Astrocyte (in vitro differentiated cells and primary cell): ENCODE data around the gene ABL2. TPM values are rescaled to one million over a fixed set of nuclear protein-coding genes. Genes with fewer than 3 reads are reported as not detected.

Source experiments
- DNase-seq: peaks from one replicate; pipeline ENCODE4 v3.0.0-alpha.2; 2010; ENCODE audit warnings: low read depth
- FAIRE-seq: peaks from 2 replicates; lab custom pipeline; 2011; peaks lifted over from hg19 to GRCh38; lab: Jason Lieb, UNC
- H2AFZ ChIP-seq: 2 replicates; pipeline ENCODE4 v1.6.0; 2012; ENCODE audit warnings: low read depth, low read length, inconsistent platforms
- H3K27ac ChIP-seq: 2 replicates; pipeline ENCODE4 v1.5.1; 2011; ENCODE audit warnings: low read depth, low read length, inconsistent platforms
- H3K27me3 ChIP-seq: 2 replicates; pipeline ENCODE4 v1.6.0; 2011; ENCODE audit warnings: low read length, inconsistent platforms; ENCODE audit not compliant: insufficient read depth
- H3K36me3 ChIP-seq: 2 replicates; pipeline ENCODE4 v1.5.1; 2011; ENCODE audit warnings: low read length, inconsistent platforms; ENCODE audit not compliant: insufficient read depth
- H3K4me1 ChIP-seq: 2 replicates; pipeline ENCODE4 v1.5.1; 2011; ENCODE audit warnings: low read length, inconsistent platforms; ENCODE audit not compliant: insufficient read depth
- H3K4me2 ChIP-seq: 2 replicates; pipeline ENCODE4 v1.6.0; 2012; ENCODE audit warnings: low read length, inconsistent platforms
- H3K4me3 ChIP-seq: 2 replicates; pipeline ENCODE4 v1.5.1; 2011; ENCODE audit warnings: low read depth, mild to moderate bottlenecking, low read length, inconsistent platforms; ENCODE audit not compliant: insufficient read depth
- H3K79me2 ChIP-seq: 2 replicates; pipeline ENCODE4 v1.6.0; 2012; ENCODE audit warnings: mild to moderate bottlenecking, low read length, inconsistent platforms; ENCODE audit not compliant: insufficient read depth
- H3K9ac ChIP-seq: 2 replicates; pipeline ENCODE4 v1.6.0; 2012; ENCODE audit warnings: mild to moderate bottlenecking, low read length, inconsistent platforms
- H3K9me3 ChIP-seq: 2 replicates; pipeline ENCODE4 v1.5.1; 2012; ENCODE audit warnings: low read depth, mild to moderate bottlenecking, low read length, inconsistent platforms; ENCODE audit not compliant: insufficient read depth
- H4K20me1 ChIP-seq: 2 replicates; pipeline ENCODE4 v1.6.0; 2012; ENCODE audit warnings: low read length, inconsistent platforms; ENCODE audit not compliant: insufficient read depth
- H3K27ac Mint-ChIP-seq: one replicate; pipeline ENCODE4 v1.8.0; 2021; ENCODE audit warnings: mild to moderate bottlenecking, mixed read lengths; ENCODE audit not compliant: unreplicated experiment
- H3K27me3 Mint-ChIP-seq: one replicate; pipeline ENCODE4 v1.8.0; 2021; ENCODE audit warnings: low read depth, mixed read lengths; ENCODE audit not compliant: unreplicated experiment
- H3K36me3 Mint-ChIP-seq: one replicate; pipeline ENCODE4 v1.8.0; 2021; ENCODE audit warnings: low read depth, mixed read lengths; ENCODE audit not compliant: unreplicated experiment
- H3K4me1 Mint-ChIP-seq: one replicate; pipeline ENCODE4 v1.8.0; 2021; ENCODE audit warnings: low read depth, mixed read lengths; ENCODE audit not compliant: unreplicated experiment
- H3K4me3 Mint-ChIP-seq: one replicate; pipeline ENCODE4 v1.8.0; 2021; ENCODE audit warnings: mild to moderate bottlenecking, moderate library complexity, mixed read lengths; ENCODE audit not compliant: unreplicated experiment
- H3K9me3 Mint-ChIP-seq: one replicate; pipeline ENCODE4 v1.8.0; 2021; ENCODE audit warnings: mild to moderate bottlenecking, mixed read lengths; ENCODE audit not compliant: unreplicated experiment
- EZH2 ChIP-seq: IDR thresholded peaks from 2 replicates; pipeline ENCODE4 v1.6.1; 2012; ENCODE audit warnings: mild to moderate bottlenecking, low read length, inconsistent platforms; ENCODE audit not compliant: insufficient read depth
- total RNA-seq: library from RNA; stranded (reverse); gene quantifications from 2 replicates; pipeline ENCODE4 v1.2.1, GENCODE V29; 2021
- TF ChIP-seq, protein P1 (sequence below): IDR thresholded peaks from 2 replicates; pipeline ENCODE4 v1.5.1; 2011; ENCODE audit warnings: low read depth, mild to moderate bottlenecking, inconsistent platforms, low read length, moderate library complexity; ENCODE audit not compliant: insufficient read depth

ABL2 gene
- total RNA-seq, 1 donor from 2014 or later = 110 TPM

DNA sequence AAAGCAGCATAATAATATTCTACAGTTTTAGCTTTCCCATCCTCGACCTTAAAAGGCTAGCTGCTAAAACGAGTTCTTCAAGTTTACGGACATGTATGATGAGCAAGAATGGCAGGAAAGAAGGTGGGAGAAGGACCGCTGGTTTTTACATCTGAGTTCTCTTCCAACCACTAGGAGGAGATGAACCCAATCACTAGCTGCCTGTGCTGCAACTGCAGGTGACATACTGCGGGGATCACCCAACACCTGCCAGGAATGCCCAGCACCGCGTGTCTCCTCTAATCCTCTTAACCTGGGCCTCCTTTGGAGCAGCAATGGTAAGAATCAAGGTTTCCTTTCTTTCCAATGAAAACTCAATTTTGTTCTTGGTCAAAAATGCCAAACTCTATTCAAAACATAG, 124.1 kb downstream of the ABL2 start:
- H3K27ac Mint-ChIP-seq = no peak overlapping the region
- FAIRE-seq = no peak

DNA sequence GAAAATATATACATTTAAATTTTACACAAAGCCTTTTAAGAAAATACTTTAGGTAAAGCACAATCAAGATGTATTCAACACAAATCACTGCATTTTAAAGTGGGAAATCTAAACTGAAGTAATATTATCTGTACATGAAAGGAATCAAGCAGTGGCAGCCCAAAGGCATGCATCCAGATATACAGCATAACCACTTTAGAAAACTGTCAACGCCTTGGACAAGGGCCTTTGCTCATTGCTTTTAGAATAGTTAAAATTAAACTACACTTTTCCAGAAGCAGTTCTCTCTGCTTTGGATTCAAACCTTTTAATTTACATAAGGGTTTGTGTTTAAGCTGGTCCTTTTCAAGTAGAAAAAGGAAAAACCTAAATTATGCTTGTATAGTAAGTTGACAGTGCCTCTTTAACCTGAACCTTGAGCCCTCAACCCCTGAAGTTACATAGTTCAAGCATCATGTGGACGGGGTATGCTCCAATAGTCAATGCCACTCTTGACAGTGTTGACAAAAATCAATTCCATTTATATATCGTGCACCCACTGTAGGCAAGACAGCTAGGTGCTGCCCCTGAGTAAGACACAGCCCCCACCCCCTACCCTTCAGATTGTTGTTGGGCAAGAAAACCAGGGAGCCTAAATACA, 124.7 kb downstream of the ABL2 start:
- FAIRE-seq (no peak), DNase-seq (no peak)
- no peaks in the 10 kb centered on the region for H3K27me3 ChIP-seq
- peaks cover 69% of the 10 kb centered on the region for H3K36me3 ChIP-seq
- Mint-ChIP-seq H3K4me3 (no peak overlapping the region), H3K27me3 (no peaks in the 10 kb centered on the region), H3K4me1 (peaks cover 6% of the 10 kb centered on the region), H3K27ac (no peak overlapping the region), H3K9me3 (no peaks in the 10 kb centered on the region), H3K36me3 (peaks cover 27% of the 10 kb centered on the region)
- peaks cover 10% of the 10 kb centered on the region for H3K4me1 ChIP-seq
- peaks cover 77% of the 10 kb centered on the region for H4K20me1 ChIP-seq
- no peaks in the 10 kb centered on the region for H3K9me3 ChIP-seq
- no peak overlapping the region for H3K27ac ChIP-seq
- TF ChIP-seq, protein P1, sequence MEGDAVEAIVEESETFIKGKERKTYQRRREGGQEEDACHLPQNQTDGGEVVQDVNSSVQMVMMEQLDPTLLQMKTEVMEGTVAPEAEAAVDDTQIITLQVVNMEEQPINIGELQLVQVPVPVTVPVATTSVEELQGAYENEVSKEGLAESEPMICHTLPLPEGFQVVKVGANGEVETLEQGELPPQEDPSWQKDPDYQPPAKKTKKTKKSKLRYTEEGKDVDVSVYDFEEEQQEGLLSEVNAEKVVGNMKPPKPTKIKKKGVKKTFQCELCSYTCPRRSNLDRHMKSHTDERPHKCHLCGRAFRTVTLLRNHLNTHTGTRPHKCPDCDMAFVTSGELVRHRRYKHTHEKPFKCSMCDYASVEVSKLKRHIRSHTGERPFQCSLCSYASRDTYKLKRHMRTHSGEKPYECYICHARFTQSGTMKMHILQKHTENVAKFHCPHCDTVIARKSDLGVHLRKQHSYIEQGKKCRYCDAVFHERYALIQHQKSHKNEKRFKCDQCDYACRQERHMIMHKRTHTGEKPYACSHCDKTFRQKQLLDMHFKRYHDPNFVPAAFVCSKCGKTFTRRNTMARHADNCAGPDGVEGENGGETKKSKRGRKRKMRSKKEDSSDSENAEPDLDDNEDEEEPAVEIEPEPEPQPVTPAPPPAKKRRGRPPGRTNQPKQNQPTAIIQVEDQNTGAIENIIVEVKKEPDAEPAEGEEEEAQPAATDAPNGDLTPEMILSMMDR = no peak
- no peak for TF ChIP-seq EZH2
- H3K79me2 ChIP-seq = peaks cover 78% of the 10 kb centered on the region
- H3K9ac ChIP-seq = no peak overlapping the region
- H3K4me2 ChIP-seq = no peak overlapping the region
- no peak overlapping the region for H2AFZ ChIP-seq
- no peak overlapping the region for H3K4me3 ChIP-seq

More for the DNA sequence above, 124.1 kb downstream of the ABL2 start:
- Mint-ChIP-seq H3K9me3 (no peaks in the 10 kb centered on the region), H3K4me3 (no peak overlapping the region), H3K36me3 (peaks cover 30% of the 10 kb centered on the region), H3K4me1 (peaks cover 6% of the 10 kb centered on the region), H3K27me3 (no peaks in the 10 kb centered on the region)
- TF ChIP-seq, protein P1 = peak; percentile 37
- no peak for TF ChIP-seq EZH2
- Histone ChIP-seq H3K9me3 (no peaks in the 10 kb centered on the region), H3K27me3 (no peaks in the 10 kb centered on the region), H3K36me3 (peaks cover 69% of the 10 kb centered on the region), H4K20me1 (peaks cover 78% of the 10 kb centered on the region), H3K9ac (no peak overlapping the region), H3K27ac (no peak overlapping the region), H2AFZ (no peak overlapping the region), H3K4me3 (no peak overlapping the region), H3K4me2 (no peak overlapping the region), H3K4me1 (peaks cover 10% of the 10 kb centered on the region), H3K79me2 (peaks cover 78% of the 10 kb centered on the region)
- no peak for DNase-seq

DNA sequence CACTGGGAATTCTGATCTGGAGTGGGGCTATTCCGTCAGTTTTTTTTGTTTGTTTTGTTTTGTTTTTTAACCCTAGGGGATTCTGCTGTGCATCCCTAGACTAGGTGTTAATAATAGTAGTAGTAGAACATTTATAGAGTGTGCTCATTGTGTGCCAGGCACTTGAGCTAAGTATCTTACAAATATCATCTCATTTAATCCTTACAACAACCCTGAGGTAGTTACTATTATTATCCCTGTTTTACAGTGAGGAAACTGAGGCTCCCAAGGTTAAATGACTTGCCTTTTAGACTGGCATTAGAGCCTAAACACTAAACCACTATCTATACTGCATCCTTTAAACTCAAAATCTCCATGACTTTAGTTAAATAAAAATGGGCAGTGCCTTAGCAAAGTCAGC, 125.5 kb downstream of the ABL2 start:
- TF ChIP-seq, protein P1 = no peak
- TF ChIP-seq EZH2 = no peak
- Histone ChIP-seq H3K36me3 (peaks cover 70% of the 10 kb centered on the region), H3K27me3 (no peaks in the 10 kb centered on the region), H3K4me2 (no peak overlapping the region), H3K27ac (no peak overlapping the region), H3K4me3 (no peak overlapping the region), H3K9ac (no peak overlapping the region), H3K9me3 (no peaks in the 10 kb centered on the region), H3K79me2 (peaks cover 74% of the 10 kb centered on the region), H3K4me1 (peaks cover 10% of the 10 kb centered on the region), H4K20me1 (peaks cover 78% of the 10 kb centered on the region), H2AFZ (no peak overlapping the region)
- H3K9me3 Mint-ChIP-seq = no peaks in the 10 kb centered on the region
- peaks cover 27% of the 10 kb centered on the region for H3K36me3 Mint-ChIP-seq
- DNase-seq (no peak), FAIRE-seq (no peak)
- no peak overlapping the region for H3K4me3 Mint-ChIP-seq
- peaks cover 6% of the 10 kb centered on the region for H3K4me1 Mint-ChIP-seq
- no peaks in the 10 kb centered on the region for H3K27me3 Mint-ChIP-seq
- H3K27ac Mint-ChIP-seq = no peak overlapping the region
